ENCODE results near the gene THOC2.
"Not testable (repeated sequence)": the region's sequence is repeated elsewhere in the genome, so short reads cannot be mapped to it uniquely, and the experiment has no call there.

Gene THOC2

GRCh38 chrX:123665197-123665596, 67.7 kb downstream of the THOC2 start:
- no peak for DNase-seq

DNA sequence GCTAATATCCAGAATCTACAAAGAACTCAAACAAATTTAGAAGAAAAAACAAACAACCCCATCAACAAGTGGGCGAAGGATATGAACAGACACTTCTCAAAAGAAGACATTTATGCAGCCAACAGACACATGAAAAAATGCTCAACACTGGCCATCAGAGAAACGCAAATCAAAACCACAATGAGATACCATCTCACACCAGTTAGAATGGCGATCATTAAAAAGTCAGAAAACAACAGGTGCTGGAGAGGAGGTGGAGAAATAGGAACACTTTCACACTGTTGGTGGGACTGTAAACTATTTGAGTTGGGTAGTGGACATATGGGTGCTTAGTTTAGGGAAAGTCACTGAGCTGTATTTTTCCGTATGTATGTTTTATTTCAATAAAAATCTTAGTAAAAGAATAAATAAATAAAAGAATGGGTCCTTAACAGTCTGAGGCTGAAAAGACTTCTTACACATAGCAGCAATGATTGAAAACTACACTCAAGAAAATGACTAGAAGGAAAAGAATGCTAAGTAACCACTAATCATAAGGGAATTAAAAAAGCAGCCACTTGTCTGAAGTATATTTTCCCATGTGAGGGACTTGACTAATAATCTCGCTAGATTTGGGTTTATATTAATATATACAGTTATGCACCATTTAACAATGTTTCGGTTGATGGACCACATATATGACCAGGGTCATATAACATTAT, 68.2 kb downstream of the THOC2 start:
- not testable (repeated sequence) for DNase-seq

DNA sequence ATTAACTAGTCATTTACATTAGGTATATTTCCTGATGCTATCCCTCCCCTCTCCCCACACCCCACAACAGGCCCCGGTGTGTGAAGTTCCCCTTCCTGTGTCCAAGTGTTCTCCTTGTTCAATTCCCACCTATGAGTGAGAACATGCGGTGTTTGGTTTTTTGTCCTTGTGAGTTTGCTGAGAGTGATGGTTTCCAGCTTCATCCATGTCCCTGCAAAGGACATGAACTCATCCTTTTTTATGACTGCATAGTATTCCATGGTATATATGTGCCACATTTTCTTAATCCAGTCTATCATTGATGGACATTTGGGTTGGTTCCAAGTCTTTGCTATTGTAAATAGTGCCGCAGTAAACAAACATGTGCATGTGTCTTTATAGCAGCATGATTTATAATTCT, 69.1 kb downstream of the THOC2 start:
- DNase-seq: not testable (repeated sequence)

GRCh38 chrX:123656507-123656906, 76.3 kb downstream of the THOC2 start:
- DNase-seq: not testable (repeated sequence)

GRCh38 chrX:123648811-123649181, 84.1 kb downstream of the THOC2 start:
- DNase-seq: not testable (repeated sequence)

DNA sequence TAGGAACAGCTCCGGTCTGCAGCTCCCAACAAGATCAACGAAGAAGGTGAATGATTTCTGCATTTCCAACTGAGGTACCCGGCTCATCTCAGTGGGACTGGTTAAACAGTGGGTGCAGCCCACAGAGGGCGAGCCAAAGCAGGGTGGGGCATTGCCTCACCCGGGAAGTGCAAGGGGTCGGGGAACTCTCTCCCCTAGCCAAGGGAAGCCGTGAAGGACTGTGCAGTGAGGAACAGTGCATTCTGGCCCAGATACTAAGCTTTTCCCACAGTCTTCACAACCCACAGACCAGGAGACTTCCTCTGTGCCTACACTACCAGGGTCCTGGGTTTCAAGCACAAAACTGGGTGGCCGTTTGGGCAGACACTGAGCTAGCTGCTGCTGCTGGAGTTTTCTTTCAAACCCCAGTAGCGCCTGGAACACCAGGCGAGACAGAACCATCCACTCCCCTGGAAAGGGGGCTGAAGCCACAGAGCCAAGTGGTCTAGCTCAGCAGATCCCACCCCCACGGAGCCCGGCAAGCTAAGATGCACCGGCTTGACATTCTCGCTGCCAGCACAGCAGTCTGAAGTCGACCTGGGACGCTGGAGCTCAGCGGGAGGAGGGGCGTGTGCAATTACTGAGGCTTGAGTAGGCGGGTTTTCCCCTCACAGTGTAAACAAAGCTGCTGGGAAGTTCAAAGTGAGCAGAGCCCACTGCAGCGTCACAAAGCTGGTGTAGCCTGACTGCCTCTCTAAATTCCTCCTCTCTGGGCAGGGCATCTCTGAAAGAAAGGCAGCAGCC, 84.6 kb downstream of the THOC2 start:
- DNase-seq: no peak

DNA sequence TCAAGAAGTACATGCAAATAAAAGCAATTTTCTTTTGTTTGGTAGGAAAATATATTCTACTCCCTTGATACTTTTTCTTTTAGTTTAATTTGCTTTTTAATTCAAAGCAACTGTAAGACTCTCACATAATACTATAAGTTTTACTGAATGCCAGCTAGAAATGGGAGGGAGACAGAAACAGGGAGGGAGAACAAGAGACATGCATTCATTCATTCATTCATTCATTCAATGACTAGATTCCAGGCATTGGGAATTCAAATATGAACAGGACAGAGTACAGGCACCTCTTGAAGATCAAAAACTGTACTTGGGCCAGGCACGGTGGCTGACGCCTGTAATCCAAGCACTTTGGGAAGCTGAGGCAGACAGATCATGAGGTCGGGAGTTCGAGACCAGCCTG, 85.6 kb downstream of the THOC2 start:
- DNase-seq: no peak

- DNase-seq: no peak
These were observed 103.3 kb downstream of the THOC2 start for GRCh38 chrX:123629502-123629901.

DNA sequence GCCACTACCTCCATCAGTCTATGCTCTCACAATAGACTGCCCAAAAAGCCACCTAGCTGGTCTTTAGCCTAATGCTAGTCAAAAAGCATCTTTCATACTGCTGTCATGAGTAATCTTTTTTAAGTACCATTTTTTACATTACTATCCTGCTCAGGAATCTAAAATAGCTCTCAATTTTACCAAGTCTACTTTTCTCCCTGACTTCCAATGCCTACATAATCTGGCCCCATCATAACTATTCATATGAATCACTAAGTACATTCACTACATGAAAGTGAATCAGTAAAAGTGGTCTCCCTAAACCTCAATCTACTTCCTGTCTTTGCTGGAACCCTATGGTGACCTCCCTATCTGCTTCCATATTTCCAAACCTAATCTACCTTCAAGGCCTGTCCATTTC, 105.9 kb downstream of the THOC2 start:
- no peak for DNase-seq

- DNase-seq: no peak
These were observed 106.9 kb downstream of the THOC2 start for GRCh38 chrX:123625952-123626351.

- DNase-seq: no peak
These were observed 107.4 kb downstream of the THOC2 start for GRCh38 chrX:123625477-123625876.

DNA sequence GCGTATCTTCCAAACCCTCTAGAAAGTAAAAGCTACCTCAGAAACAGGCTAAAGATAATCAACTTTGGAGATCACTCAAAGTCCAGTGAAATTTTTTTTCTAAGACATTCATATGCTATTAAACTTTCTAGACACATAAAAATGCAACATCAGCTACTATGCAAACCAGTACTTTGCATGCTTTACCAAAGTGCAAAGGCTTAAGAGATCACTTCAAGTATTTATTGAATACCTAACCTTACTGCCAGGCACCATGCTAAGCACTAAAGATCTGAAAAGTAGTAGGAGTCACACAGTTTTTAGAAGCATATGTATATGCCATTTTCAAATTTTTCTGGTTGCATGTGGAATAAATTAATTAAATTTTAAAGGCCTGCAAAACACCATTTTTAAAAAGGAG, 115.8 kb downstream of the THOC2 start:
- no peak for DNase-seq

GRCh38 chrX:123610915-123611314, 121.9 kb downstream of the THOC2 start:
- DNase-seq: no peak

- no peak for DNase-seq
These were observed 125.0 kb downstream of the THOC2 start for GRCh38 chrX:123607806-123608205.

GRCh38 chrX:123607270-123607669, 125.6 kb downstream of the THOC2 start:
- no peak for DNase-seq

DNA sequence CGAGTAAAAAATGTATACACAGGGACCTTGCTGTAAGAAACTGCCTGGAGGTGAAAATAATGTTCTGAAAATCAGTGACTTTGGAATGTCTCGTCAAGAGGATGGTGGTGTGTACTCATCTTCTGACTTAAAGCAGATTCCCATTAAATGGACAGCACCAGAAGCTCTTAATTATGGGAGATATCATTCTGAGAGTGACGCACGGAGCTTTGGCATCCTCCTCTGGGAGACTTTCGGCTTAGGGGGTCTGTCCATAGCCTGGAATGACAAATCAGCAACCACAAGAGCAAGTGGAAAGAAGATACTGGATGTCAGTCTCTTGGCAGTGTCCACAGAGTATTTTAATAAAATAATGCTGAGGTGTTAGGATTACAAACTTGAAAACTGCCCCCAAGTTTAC, 129.4 kb downstream of the THOC2 start:
- DNase-seq: no peak

- DNase-seq: no peak
These were observed 131.4 kb downstream of the THOC2 start for GRCh38 chrX:123601437-123601836.

GRCh38 chrX:123600181-123600580, 132.7 kb downstream of the THOC2 start:
- no peak for DNase-seq

GRCh38 chrX:123590842-123591486, 141.9 kb downstream of the THOC2 start:
- no peak for DNase-seq

DNA sequence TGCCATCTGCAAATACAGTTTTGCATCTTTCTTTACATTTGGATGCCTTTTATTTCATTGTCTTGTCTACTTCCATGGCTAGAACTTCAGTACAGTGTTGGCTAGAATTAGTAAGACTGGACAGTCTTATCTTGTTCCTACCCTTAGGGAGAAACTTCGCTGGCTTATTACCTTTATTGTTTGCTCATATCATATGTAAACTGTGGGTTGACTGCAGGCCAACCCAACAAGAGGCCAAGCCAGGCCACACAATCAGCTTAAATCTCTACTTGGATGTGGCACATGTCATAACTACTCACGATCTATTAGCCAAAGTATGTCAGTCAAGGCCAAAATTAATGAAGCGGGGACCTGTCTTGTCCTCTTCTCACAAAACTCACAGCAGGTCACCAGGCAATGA, 144.1 kb downstream of the THOC2 start:
- no peak for DNase-seq

DNA sequence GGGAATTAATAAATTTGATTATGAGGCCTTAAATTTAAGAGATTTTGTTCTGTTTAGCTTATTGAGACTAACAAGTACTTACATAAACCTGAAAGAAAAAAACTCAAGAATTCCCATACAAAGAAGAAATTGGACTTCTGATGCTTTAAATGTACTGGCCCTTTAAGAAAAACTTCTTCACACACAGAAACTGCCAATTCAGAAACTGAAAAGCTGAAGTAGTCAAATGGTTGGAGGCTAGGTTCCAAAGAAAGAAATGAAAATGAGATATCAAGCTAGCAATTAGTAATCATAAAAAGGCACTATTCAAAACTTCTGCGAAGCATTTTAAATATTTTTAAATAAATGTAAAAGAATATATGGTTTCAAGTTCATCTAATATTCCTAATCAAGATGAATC, 151.3 kb downstream of the THOC2 start:
- DNase-seq: no peak

GRCh38 chrX:123580792-123581191, 152.1 kb downstream of the THOC2 start:
- no peak for DNase-seq

DNA sequence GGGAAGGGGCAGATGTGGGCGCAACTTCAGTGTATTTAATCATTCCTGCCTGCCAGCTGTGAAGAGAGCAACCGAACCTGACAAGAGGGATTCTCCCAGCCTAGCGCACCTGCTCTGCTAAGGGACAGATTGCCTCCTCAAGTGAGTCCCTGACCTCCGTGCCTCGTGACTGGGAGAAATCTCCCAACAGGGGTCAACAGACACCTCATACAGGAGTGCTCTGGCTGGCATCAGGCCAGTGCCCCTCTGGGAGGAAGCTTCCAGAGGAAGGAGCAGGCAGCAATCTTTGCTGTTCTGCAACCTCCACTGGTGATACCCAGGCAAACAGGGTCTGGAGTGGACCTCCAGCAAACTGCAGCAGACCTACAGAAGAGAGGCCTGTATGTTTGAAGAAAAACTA, 158.8 kb downstream of the THOC2 start:
- DNase-seq: not testable (repeated sequence)

DNA sequence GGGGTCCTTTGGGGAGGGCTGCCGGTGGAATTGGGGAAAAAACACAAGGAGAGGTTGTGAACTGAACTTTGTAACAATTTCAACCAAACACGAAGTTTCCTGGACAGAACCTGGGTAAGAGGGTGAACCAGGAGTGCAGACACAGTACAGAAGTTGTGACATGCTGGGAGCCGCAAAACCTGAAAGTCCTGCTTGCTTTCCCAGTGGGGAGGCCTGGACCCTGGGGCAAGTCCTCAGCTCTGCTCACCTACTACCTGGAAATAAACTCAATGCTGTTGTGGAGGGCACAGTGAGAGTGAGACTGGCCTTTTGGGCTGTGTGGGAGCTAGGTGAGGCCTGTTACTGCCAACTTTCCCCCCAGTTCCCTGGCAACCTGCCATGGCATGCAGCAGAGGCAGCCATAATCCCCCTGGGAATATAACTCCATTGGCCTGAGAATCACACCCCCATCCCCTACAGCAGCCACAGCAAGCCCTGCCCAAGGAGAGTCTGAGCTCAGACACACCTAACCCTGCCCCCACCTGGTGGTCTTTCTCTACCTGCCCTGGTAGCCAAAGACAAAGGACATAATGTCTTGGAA, 162.8 kb downstream of the THOC2 start:
- no peak for DNase-seq
